Heart left ventricle (tissue), 13 donors: ENCODE measurements around the gene CACNA2D3.

Source experiments
- POLR2A ChIP-seq, 2 donors: fragments of 450-650 bp; IDR thresholded peaks; one replicate each; pipeline ENCODE4 v1.6.1; 2017; ENCODE audit warnings: antibody characterized with exemption in 2 of 2, mild to moderate bottlenecking in 2 of 2, moderate library complexity in 2 of 2
- TF ChIP-seq, protein P1 (sequence below), 12 donors: fragments of 200-600 bp; sonication (generic) in 4 of 12; IDR thresholded peaks; one replicate each; pipeline versions ENCODE4 v1.5.0 to v1.8.0; 2018 to 2022; ENCODE audit warnings: antibody characterized with exemption in 12 of 12, mild to moderate bottlenecking in 5 of 12
- donor health status: ischemic (EF 13 %, LVEDD 7.1; RV severe dilation, severe dysfunction).
- donor health status: DM: no; HTN: yes; CAD: no.
- donor health status: DM: no; HTN: no; CAD: no.
- donor health status: ischemic (EF 25% LVEDD 6.9; RV normal size, moderate dysfunction).
- donor health status: ischemic (EF 25% LVEDD 5.7; RV mildly dilated, moderate dysfunction).
- donor health status: ischemic (EF 35%, LVEDD 5.7; RV mildly dilated, moderate dysfunction).
- donor health status: nonischemic (EF 11% LVEDD 7.7; RV severe dilation, severe dysfunction).
- donor health status: DM: yes; HTN: yes; CAD: no.
- donor health status: PGD.
- donor health status: ischemic (EF 29% LVEDD 5.4; RV normal size, mild dysfunction).
- donor health status: nonischemic (EF 23%, LVEDD 6.1; RV moderate dilation, normal function).

DNA sequence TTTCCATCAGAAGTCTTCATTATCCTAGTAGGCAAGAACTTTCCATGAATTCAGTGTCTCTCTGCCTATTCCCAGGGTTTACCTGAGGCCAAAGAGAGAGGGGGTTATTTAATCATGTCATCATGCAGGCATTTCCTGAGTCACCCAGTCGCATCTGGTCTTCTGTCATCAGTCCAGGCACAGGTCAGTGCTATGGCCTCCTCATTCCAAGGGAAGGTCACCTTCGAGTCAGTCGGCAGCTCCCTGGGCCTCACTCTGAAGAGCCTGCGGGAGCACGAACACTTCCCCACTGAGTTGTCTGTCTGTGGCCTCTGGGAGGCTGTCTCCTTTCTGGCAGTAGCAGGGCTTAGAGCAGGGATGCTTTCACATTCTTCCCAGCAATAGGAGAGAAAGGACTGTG is 831.7 kb downstream of the CACNA2D3 start:
- no peak for TF ChIP-seq POLR2A (IDR thresholded peaks at IDR 0.05)
- TF ChIP-seq, protein P1, sequence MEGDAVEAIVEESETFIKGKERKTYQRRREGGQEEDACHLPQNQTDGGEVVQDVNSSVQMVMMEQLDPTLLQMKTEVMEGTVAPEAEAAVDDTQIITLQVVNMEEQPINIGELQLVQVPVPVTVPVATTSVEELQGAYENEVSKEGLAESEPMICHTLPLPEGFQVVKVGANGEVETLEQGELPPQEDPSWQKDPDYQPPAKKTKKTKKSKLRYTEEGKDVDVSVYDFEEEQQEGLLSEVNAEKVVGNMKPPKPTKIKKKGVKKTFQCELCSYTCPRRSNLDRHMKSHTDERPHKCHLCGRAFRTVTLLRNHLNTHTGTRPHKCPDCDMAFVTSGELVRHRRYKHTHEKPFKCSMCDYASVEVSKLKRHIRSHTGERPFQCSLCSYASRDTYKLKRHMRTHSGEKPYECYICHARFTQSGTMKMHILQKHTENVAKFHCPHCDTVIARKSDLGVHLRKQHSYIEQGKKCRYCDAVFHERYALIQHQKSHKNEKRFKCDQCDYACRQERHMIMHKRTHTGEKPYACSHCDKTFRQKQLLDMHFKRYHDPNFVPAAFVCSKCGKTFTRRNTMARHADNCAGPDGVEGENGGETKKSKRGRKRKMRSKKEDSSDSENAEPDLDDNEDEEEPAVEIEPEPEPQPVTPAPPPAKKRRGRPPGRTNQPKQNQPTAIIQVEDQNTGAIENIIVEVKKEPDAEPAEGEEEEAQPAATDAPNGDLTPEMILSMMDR (IDR thresholded peaks at IDR 0.05): no peak
